C4-2B (cell line): ENCODE measurements around the gene BRSK2.

Experiments used
- H3K27ac ChIP-seq: fragments of 450-650 bp; 2 replicates; pipeline ENCODE4 v1.5.1; 2017
- CTCF ChIP-seq: fragments of 450-650 bp; conservative IDR thresholded peaks from 2 replicates; pipeline ENCODE4 v1.5.1; 2017; ENCODE audit warnings: mild to moderate bottlenecking
- ZFX ChIP-seq: fragments of 450-650 bp; IDR thresholded peaks from 2 replicates; pipeline ENCODE4 v1.6.1; 2017

The BRSK2 gene

GRCh38 chr11:1470681-1471611 is 81.2 kb downstream of the BRSK2 start:
- no peak overlapping the region for H3K27ac ChIP-seq
- TF ChIP-seq CTCF (no peak), ZFX (no peak)

GRCh38 chr11:1471736-1472135 is 82.0 kb downstream of the BRSK2 start:
- TF ChIP-seq ZFX (no peak), CTCF (no peak)

GRCh38 chr11:1472180-1473005 is 82.7 kb downstream of the BRSK2 start:
- TF ChIP-seq ZFX (no peak), CTCF (no peak)
- no peak overlapping the region for H3K27ac ChIP-seq

More at GRCh38 chr11:1471736-1472135, 82.0 kb downstream of the BRSK2 start:
- H3K27ac ChIP-seq: no peak overlapping the region

GRCh38 chr11:1473011-1473628 is 83.4 kb downstream of the BRSK2 start:
- H3K27ac ChIP-seq: no peak overlapping the region
- TF ChIP-seq CTCF: no peak
- TF ChIP-seq ZFX: no peak

GRCh38 chr11:1473786-1474185 is 84.1 kb downstream of the BRSK2 start:
- TF ChIP-seq ZFX (no peak), CTCF (no peak)
- H3K27ac ChIP-seq: no peak overlapping the region

- no peak for TF ChIP-seq ZFX
- no peak for TF ChIP-seq CTCF
- H3K27ac ChIP-seq: no peak overlapping the region
Measured at GRCh38 chr11:1475841-1476240, 86.1 kb downstream of the BRSK2 start.
